ENCODE data around the gene RGS13.

The RGS13 gene

DNA sequence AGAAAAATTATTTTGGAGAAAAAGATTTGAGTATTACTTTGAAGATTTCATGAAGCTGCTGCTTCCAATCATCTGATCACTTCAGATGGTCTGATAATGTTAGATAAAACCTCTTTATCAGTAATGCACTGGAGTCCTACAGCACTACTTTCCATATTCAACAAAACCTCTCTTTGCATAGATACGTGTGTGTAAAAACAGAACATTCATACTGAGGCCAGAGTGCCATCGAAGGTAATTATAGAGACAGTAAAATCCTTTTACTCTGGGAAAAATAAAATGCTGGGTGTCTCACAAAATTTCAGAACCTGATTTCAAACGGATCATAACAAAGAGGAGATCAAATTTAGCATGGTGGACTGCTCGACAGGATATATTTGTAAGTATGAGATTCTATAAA, at the start of gene RGS13:
Gene RGS13, plus strand, starts transcription at position 209 of the 400 bp plus-strand sequence. CDS start 8,188 bp downstream, outside the sequence.
- no peak for DNase-seq (ENCODE audit: low spot score)

GRCh38 chr1:192587386-192588266, 48.3 kb upstream of the RGS13 start:
- DNase-seq (ENCODE audit: low spot score), result no peak

DNA sequence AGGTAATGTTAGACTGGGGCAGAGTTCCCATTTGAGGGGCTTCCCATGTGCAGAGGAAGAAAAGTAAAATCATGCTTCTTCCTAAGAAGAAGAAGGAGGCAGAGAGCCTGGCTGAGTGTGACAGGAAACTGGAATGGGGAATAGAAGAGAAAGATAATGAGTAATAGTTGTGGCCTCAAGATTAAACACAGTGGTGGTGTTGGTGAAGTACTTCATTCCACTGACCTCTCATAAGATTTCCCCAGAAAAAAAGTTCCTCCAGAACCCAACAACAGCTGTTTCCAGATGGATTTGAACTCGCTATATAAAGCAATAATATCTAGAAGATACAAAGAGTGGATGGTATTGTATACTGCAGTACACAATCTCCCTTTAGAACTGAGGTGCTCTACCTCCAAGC, 47.4 kb upstream of the RGS13 start:
- no peak for DNase-seq (ENCODE audit: low spot score)

DNA sequence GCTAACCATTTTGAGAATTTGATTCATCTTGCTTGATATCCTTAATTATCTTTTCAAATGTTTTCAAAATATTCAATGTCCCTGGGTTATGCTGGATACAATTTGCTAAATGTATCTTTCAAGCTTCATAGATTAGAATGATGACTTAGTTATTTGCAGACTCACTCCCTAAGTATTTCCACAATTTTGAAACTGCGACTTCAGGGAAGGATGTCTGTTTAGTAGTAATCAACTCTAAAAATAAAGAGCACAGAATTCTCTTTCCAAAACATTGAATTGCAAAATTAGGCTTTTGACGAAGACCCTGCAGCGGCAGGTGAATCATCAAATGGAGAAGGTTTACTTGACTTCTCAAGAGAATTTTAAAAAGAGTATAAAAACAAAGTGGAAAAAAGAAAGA, 46.1 kb upstream of the RGS13 start:
- no peak for DNase-seq (ENCODE audit: low spot score)

DNA sequence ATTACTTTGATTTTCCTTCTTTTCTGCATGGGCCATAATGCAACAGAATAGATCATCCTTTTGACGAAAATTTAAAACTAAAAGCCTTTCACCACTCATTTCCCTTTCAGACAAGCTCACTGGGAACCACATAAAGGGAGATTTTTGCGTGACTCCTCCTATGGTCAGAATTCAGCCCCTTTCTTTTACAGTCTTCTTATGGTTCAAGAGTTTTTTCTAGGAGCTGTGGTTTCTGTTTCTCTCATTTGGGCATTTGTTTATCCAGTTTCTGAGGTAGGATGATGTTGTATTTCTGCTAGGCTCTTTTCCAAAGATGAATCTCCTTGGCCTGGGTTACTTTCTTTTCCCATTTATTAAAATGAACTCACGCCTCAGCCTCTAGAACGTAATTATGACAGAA, 43.4 kb upstream of the RGS13 start:
- no peak for DNase-seq (ENCODE audit: low spot score)

DNA sequence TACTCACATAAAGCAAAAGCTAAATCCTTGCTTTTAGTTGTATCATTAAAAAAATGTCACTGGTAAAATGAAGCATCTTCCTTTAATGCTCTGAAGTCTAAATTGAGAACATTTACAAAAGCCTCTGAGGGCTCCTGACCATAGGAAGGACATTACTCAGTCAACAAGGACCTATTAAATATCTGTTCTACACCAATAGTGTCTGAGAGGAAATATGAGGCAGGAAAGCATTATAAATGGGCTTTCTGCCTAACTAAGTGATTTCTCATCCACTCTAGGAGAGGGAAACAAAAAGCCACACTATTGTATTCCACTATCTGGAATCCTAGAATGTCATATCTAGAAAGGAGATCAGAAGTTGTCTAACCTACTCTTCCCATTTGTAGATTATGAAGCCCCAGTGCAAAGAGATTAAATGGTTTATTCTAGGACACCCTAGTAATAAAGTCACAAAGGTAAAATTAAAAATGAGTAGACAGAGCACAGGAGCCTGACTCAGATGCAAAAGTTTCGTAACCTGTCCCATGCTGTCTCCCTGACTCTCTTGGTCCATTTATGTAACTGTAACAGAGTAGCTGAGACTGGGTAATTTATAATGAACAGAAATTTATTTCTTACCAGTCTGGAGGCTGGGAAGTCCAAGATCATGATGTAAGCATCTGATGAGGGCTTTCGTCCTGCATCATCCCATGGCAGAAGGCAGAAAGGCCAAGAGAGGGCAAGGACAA, 42.8 kb upstream of the RGS13 start:
- no peak for DNase-seq (ENCODE audit: low spot score)

DNA sequence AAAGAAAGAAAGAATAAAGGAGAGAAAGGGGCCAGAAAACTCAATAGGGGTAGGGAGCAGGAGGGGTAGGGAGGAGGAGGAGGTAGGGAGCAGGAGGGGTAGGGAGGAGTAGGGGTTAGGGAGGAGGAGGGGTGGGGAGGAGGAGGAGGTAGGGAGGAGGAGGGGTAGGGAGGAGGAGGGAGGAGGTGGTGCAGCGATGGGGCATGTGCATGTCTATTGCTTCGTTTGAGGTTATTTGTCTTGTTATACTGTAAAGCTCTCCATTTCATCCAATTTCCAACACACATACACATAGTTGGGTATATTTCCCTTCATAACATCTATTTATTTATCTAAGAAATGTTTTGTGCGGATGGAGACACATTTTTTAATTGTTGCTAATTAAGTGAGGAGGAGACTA, 40.6 kb upstream of the RGS13 start:
- DNase-seq (ENCODE audit: low spot score), result no peak

GRCh38 chr1:192598589-192598988, 37.4 kb upstream of the RGS13 start:
- no peak for DNase-seq (ENCODE audit: low spot score)

DNA sequence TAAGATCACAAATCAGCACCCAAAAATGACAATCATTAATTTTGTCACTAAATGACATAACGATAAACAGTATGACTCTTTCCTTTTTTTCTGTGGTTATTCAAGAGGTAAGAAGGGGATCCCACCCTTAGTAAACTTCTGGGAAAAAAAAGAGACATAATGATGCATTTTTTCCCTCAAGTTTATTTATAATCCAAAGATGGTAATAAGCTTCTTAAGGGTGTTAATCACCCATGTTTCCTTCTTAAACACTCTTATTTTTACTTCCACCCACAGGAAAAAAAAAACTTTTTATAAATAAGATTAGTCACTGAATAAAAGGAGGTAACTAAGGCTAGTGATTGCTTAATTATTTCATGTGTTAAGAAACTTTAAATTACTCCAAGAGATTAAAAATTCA, 35.7 kb upstream of the RGS13 start:
- DNase-seq (ENCODE audit: low spot score), result no peak

GRCh38 chr1:192601143-192601542, 34.8 kb upstream of the RGS13 start:
- DNase-seq (ENCODE audit: low spot score), result no peak

GRCh38 chr1:192601567-192601966, 34.4 kb upstream of the RGS13 start:
- no peak for DNase-seq (ENCODE audit: low spot score)

- DNase-seq (ENCODE audit: low spot score), result no peak
Observed at GRCh38 chr1:192602757-192603156, 33.2 kb upstream of the RGS13 start.

- DNase-seq (ENCODE audit: low spot score), result no peak
Observed at GRCh38 chr1:192603218-192603787, 32.6 kb upstream of the RGS13 start.

DNA sequence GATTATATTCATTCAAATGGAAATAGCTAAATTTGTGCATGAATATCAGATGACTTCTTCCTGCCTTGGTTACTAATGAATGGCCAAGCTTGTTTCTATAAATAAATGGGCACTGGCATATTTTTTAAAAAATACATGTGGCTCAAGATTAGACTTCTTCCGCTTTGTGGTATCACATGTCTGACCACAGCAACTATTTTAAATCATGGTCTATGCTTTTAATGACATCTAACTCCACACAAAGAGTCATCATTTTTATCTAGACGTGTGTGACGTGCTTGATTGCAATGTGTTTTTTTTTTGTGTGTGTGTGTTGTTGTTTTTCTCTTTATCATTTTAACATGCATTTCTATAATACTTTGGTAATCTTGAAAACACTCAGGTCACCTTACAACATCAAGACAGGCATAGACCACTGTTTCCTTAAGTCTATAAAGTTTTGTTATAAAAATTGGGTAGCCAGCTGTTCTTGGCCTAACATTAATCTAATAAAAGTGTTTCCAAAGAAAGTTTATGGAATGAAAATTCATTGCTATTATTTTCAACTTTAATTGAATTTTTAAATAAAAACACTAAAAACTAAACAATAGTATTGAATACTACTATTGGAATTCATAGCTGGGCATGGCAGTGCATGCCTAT, 30.8 kb upstream of the RGS13 start:
- DNase-seq (ENCODE audit: low spot score), result no peak

DNA sequence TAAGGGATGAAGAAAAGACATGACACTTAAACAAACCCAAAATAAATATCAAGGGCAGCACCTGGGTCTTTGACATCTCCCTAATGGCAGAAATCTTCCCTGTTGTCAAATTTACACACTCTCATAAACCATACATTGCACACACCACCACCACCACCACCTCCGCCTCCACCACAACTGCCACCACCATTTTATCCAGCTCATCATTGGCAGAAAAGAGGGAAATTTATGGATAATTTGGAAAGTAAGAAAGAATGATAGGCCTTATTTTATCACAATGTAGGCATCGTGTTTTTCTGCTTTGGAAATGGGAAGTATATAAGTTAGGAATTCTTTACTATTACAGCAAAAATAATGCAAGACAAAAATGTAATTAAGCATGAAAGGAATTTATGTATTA, 27.3 kb upstream of the RGS13 start:
- DNase-seq (ENCODE audit: low spot score), result no peak

GRCh38 chr1:192609110-192610079, 26.6 kb upstream of the RGS13 start:
- no peak for DNase-seq (ENCODE audit: low spot score)

DNA sequence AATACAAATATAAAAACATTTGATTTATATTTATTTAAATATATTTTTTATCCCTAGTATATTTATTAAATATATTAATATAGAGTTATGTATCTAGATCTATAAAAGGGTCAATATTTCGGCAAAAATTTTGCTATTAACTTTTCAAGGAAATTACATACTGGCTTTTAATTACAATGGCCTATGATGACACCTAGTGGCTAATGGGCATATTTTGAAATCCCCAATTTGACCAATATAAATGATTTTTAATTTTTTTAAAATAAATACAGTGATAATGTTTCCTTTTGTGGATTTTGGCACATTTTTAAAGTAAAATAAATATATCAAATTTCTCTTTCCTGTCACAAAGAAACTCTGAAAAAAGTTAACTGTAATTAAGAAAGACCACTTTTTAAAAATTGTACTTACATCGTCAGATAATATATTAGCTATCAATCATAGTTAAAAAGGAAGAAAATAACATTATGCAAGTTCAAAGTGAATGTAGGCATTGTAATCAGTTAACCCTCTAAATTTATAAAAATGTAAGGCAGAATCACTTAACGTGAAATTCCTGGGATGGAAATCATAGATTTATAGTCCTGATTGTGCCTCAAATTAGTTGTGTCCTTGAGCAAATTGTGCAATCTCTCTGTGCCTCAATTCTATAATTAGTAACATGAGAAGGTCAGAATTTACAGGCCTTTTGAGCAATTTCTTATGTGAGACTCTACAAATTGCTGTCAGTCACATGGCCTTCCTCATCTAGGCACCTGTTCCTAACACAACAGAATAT, 25.6 kb upstream of the RGS13 start:
- no peak for DNase-seq (ENCODE audit: low spot score)

- no peak for DNase-seq (ENCODE audit: low spot score)
Observed at GRCh38 chr1:192615055-192615454, 20.9 kb upstream of the RGS13 start.

DNA sequence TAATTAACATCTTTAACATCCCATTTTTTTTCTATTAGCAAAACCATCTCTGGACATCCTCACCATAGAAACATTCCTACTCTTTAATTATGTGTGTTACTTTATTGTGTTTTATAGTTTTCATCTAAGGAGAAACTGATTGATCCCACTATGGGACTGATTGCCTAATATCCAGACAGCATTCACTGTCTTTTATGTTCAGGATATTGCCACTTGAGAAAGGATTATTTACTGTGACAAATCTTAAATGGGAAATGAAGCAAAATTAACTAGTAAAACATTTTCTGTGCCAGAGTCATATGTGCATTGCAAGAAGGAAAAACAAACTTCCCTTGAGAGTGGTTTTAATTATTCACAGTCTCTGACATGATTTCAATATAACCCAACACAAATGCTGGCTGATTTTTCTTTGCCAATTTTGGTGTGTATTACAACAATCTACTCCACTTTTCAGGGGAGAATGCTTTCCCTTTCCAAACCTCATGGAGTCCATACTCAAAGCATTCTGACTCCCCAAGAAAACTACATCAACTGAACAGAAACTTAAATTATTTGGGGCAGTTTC, 15.8 kb upstream of the RGS13 start:
- no peak for DNase-seq (ENCODE audit: low spot score)

Data from hematopoietic multipotent progenitor cell treated with erythropoietin and hydrocortisone succinate and interleukin-3 and kit ligand, for 15 days (in vitro differentiated cells).